HepG2 (cell line): ENCODE data around the gene UBR4.

Source experiments
- FLYWCH1 ChIP-seq: sonication (generic); formaldehyde crosslinking; IDR thresholded peaks from 2 replicates; pipeline ENCODE4 v1.8.1; 2023; ENCODE audit warnings: mild to moderate bottlenecking, missing genetic modification reagents
- MXI1 ChIP-seq: IDR thresholded peaks from 3 replicates; pipeline ENCODE4 v1.6.1; 2012; ENCODE audit warnings: low read depth, low read length, inconsistent platforms, borderline replicate concordance
- POLR2A ChIP-seq, 2 experiments: IDR thresholded peaks; 2 replicates each; pipeline ENCODE4 v1.6.1; 2011; ENCODE audit warnings: low read depth in 2 of 2, low read length in 2 of 2, mild to moderate bottlenecking in 1 of 2, moderate library complexity in 1 of 2; ENCODE audit not compliant: insufficient read depth in 1 of 2
- ZNF431 ChIP-seq: sonication (generic); formaldehyde crosslinking; IDR thresholded peaks from 2 replicates; pipeline ENCODE4 v1.9.0; 2022; ENCODE audit warnings: missing genetic modification reagents, low read depth, mild to moderate bottlenecking, borderline replicate concordance
- TF ChIP-seq, protein P1 (sequence below): sonication (generic); formaldehyde crosslinking; IDR thresholded peaks from 2 replicates; pipeline ENCODE4 v1.8.0; 2022; ENCODE audit warnings: mild to moderate bottlenecking, missing genetic modification reagents, borderline replicate concordance

DNA sequence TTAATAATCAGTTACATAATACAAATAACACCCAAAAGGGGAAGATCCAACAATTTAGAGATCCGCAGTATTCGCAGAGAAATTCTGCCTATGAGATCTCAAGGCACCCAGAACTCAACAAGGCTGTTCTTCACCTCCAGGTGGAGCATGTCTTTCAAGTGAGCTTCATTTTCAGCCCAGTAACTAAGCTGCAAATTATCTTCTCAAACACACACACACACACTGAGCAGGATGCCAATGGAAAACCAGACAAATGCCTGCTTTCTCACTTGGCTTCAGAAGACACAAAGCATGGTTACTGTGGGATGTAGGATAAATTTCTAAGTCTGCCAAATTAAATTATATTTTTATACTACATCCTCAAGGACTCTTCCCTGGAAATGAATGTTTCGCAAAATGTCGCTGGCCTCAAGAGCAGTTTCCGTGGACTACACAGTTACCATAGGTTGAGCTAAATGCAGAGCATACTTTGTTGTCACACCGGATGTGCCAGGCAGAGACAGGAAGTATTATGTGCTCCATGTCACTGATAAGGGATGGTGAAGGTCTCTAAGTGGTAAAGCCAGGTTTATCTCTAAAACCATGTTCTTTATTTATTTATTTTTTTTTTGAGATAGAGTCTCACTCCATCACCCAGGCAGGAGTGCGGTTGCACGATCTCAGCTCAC, 30.3 kb downstream of the UBR4 start:
- TF ChIP-seq ZNF431 (CRISPR knock-in tag) (no peak), POLR2A (IDR thresholded peaks at IDR 0.05; ENCODE audit: insufficient read depth in 1 of 2, low read depth in 2 of 2, low read length in 2 of 2) (no peak), FLYWCH1 (no peak), MXI1 (no peak)
- TF ChIP-seq, protein P1, sequence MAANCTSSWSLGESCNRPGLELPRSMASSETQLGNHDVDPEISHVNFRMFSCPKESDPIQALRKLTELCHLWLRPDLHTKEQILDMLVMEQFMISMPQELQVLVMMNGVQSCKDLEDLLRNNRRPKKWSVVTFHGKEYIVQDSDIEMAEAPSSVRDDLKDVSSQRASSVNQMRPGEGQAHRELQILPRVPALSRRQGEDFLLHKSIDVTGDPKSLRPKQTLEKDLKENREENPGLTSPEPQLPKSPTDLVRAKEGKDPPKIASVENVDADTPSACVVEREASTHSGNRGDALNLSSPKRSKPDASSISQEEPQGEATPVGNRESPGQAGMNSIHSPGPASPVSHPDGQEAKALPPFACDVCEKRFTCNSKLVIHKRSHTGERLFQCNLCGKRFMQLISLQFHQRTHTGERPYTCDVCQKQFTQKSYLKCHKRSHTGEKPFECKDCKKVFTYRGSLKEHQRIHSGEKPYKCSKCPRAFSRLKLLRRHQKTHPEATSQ (CRISPR knock-in tag), result no peak
